Cortex of kidney (tissue), 1 donor: ENCODE data around the gene PLEKHF1.
"Not testable (repeated sequence)": the region's sequence is repeated elsewhere in the genome, so short reads cannot be mapped to it uniquely, and the experiment has no call there.

Experiments used
- DNase-seq: peaks from one replicate; lab custom pipeline; 2025; lab: John Stamatoyannopoulos, UW

Gene PLEKHF1

DNA sequence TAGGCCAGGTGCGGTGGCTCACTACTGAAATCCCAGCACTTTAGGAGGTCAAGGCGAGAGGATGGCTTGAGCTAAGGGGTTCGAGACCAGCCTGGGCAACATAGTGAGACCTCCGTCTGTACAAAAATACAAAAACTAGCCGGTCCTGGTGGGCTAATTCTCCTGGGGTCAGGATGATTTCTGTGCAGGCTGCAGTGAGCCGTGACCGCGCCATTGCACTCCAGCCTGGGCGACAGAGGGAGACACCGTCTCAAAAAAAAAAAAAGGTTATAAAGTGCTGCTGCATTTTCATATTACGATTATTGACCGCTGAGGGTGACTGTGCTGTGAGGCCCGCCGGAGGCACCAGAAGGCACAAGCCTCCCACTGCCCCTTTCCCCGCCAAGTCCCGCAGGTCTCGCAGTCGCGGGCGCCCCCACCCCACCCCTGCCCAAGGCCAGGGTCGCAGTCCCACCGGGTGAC is 477 bp upstream of the PLEKHF1 start:
- DNase-seq, result no peak

DNA sequence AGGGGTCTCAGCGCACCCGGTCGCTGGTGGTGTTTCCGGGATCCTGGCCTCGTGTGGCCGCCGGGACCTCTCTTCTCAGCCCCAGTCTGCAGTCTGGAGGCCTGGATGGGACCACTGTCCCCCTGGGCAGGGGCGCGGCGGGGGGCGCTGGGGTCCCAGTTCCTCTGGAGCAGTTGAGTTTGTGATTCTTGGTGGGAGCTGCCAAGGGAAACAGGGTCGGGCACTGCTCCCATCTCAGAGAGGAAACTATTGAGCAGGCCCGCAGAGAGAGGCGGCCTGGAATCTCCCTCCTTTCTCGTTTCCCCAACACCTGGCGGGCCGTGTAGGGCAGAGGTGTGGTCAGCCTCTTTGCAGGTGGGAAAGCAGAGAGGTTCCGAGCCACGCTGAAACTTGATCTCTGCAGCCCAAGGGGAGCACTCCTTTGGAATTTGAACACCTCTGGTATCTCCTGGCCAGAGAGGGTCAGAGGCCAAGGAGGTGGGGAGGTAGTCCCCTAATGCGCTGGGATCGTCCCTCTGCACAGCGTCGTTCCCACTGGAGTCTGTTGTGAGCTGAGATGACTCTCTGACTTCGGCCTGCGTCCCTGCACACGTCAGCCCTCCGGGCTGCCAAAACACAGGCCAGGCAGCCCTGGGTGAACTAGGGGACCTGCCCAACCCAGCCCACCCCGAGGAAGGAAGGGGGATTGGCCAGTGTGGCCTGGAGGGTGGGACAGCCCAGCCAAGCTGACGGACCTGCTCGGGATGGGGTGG is 741 bp downstream of the PLEKHF1 start:
- DNase-seq, result no peak

DNA sequence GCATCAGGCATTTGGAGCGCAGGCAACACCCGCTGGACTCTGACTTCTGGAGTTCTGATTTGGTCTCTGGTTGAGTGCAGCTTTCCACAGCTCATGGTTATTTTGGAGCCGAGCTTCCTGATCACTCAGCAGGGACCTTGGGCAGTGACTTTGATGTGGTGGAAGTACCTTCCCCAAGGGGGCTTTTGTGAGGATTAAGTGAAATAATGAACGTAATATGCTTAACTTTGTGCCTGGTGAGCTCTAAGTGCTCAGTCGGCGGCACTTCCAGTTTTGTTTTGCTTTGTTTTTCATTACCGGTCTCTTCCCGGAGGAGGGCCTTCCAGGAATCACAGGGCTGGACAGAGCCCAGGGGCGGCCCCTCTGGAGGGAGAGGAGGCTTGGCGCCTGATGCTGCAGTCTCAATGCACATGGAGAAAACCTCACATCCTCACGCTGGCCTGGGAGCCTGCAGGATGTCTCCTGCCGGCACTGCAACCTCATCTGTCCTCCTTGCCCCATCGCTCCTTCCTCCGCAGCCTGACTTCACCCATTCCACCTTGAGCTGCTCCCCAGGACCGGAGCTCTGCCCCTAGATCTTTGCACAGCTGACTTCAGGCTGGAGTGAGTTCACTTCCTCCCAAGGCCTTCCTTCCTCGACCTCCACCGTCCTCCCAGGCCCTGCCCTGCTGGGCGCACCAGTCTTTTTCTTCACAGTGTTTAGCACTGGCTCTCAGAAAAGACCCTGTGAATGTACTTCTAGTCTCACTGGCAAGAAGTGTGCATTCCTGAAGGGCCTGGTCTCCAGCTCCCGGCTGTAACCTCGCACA is 1.5 kb downstream of the PLEKHF1 start:
- DNase-seq, result no peak

DNA sequence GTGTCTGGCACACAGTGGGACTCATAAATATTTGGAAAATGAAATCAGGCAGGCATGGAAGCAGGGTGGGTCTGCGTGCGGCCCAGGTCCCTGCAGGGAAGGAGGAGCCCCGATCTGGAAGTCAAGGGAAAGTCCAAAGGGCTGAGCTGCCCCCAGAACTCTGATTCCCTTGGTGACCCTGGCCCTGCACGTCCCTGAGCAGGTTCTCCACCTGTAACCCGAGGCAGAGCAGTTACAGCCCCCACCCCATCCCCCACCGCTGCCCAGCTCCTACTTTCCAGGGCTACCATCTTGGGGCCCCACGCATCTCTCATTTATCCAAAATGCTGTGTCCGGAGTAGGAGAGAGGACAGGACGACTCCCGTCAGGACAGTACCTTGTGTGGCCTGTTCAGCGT is 2.1 kb downstream of the PLEKHF1 start:
- no peak for DNase-seq

DNA sequence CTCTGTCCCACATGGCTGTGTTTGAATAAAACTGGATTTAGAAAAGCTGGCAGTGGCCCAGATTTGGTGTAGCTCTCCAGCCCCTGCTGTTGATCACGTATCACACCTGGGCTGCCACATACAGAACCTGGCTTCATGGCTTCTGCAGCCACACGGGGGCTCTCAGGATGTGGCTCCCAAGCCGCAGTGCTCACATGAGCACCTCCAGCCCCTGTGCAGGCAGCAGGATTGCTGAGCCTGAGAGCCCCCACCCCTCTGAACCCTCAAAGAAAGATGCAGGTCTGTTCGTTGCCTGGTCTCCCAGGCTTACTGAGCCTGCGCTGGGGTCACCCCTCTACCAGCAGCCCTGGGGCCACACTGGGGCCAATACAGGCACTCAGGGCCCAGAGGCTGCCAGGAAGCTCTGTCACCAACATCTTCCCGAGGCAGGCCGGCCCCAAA is 2.7 kb downstream of the PLEKHF1 start:
- DNase-seq, result no peak

DNA sequence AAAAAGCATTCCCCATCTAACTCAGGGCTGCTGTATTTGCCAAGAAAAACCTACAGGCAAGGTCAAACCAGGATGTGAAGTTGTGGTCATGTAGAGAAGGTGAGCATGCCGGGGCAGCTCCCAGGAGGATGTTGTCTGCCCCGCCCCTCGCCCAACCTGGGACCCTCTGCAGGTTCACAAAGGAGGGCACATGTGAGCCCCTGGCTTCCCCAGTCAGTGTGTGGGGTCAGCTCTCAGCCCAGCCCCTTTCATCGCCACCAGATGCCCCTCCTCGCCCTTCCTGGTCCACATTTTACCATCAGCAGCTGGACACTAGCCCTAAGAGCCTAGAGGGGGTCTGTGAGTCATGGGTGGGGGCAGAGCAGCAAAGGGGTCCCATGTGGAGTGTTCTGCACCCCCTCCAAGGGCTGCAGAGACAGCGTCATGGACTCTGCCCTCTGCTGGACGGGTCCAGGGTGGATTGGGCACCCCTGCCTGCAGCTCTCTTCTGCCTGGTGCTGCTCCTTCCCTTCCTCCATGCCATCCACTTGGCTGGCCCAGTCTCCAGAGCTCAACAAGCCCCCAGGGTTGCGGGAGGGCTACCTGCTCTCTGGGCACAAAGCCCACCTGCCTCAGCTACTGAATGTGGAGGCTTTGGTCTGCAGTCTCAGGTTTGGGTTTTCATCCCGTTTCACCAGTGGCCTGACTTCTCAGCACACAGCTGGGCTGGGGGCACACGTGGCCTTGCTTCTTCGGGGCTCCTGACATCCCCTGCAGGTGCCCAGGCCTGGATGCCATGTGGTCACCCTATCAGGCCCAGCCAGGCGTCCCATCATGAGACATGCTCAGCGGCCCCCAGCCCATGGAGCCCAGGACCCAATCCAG is 3.7 kb downstream of the PLEKHF1 start:
- no peak for DNase-seq

DNA sequence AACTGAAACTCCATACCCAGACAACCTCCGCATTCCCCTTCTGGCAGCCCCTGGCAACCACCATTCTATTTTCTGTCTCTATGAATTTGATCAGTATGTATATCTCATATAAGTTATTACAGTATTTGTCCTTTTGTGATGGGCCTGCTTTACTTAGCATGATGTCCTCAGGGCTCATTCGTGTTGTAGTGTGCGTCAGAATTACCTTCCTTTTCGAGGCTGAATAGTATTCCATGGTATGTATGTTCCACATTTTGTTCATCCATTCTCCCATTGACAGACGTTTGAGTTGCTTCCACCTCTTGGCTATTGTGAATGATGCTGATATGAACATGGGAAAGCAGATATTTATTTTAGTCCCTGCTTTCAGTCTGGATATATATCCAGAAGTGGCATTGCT is 5.0 kb downstream of the PLEKHF1 start:
- no peak for DNase-seq

DNA sequence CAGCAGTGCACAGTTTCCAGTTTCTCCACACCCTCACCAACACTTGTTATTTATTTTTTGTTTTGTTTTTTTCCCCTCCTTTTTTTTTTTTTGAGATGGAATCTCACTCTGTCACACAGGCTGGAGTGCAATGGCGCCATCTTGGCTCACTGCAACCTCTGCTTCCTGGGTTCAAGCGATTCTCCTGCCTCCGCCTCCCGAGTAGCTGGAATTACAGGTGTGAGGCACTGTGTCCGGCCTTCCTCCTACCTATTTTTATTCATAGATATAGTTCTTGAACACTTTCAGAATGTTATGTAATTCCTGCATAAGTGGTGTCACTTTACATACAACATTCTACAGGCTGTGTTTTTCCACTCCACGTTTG is 5.7 kb downstream of the PLEKHF1 start:
- not testable (repeated sequence) for DNase-seq

DNA sequence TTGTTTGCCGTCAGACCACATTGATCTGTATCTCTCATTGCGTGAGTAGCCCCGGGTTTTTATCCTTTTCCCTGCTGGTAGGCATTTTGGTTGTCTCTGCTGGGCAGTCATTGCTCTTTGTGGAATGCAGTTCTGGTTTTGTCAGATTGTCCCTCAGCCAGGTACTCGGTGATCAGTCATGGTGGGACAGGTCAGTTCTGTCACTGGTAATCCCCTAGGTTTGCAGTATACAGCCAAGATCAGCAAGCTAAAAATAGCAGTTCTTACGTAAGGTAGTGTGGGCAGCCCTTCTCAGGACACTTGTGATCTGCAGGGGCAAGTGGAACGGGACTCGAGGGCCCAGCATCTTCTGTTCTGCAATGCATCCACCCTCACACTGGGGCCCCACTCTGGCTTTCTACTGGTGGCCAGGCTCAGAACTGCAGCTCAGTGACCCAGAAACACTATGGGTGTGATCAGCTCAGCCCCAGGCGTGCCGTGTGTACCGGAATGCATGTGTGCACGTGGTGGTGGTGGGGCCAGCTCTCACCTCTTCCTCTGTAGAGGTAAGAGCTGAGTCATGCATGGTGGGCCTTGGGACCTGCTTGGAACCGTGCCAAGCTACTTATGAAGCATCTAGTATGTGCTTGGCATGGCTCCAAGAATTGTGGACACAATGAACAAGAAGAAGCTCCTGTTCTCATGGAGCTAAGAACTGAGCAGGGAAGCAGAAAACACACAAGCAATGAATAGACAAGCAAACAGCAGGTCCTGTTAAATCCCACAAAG is 6.3 kb downstream of the PLEKHF1 start:
- DNase-seq, result no peak

DNA sequence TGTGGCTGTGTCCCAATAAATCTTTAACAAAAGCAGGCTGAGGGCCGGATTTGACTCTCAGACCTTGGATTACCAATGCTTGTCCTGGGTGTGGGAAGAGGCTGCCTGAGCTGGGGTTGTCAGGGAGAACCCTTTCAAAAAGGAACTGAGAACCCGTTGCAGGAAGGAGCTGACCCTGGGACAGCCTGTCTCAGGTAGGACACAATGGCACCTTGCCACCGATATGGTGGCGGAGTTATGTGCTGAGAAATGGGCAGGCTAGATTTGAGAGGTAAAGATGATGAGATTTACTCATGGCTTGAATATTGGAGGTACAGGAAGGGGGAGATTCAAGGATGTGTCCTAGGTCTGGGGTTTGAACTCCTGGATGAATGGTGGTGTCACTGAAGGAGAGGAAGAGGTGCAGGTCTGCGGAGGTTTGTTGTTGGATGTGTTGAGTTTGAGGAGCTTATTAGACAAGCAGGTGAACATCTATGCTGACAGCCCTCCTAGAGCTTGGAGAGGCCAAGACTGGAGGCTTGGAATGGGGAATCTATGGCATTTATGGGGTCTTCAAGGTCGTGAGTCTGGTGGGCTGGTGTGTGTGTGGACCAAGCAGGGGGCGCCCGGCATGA is 7.2 kb downstream of the PLEKHF1 start:
- DNase-seq, result no peak

DNA sequence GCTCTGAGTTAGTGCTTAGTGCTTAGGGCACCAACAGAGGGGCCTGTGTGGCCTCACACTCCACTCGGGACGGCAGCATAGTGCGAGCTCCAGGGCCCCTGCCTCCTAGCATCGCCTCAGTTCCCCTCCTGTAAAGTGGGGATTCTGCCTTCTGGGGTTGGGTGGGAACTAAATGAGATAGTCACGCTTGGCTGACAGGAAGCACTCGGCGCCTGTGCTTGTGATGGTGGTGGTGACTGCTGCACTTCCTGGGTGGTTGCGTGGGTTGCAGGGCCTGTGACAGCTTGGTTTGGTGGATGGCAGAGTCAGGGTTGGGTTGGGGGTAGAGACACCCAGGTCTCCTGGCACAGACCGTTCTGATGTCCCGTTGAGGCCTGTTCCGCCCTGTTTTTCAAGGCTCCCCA is 7.7 kb downstream of the PLEKHF1 start:
- DNase-seq, result no peak

DNA sequence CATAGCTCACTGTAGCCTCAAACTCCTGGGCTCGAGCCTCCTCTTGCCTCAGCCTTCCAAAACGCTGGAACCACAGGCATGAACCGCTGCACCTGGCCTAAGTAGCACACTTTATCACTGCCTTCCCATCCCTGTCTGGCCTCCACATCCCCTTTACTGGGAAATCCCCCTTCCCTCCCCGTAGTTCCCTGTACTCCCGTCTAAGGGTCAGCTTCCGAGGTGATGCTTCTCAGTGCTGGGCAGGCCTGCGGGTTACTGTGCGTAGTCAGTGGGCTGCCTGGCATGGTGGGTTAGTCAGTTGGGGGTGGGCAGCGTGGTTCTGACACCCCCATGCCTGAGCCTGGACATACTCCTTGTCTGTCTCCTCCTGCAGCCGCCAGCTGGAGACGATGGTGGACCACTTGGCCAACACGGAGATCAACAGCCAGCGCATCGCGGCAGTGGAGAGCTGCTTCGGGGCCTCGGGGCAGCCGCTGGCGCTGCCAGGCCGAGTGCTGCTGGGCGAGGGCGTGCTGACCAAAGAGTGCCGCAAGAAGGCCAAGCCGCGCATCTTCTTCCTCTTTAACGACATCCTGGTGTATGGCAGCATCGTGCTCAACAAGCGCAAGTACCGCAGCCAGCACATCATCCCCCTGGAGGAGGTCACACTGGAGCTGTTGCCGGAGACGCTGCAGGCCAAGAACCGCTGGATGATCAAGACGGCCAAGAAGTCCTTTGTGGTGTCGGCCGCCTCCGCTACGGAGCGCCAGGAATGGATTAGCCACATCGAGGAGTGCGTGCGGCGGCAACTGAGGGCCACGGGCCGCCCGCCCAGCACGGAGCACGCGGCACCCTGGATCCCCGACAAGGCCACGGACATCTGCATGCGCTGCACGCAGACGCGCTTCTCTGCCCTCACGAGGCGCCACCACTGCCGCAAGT is 8.4 kb downstream of the PLEKHF1 start:
- DNase-seq, result no peak

DNA sequence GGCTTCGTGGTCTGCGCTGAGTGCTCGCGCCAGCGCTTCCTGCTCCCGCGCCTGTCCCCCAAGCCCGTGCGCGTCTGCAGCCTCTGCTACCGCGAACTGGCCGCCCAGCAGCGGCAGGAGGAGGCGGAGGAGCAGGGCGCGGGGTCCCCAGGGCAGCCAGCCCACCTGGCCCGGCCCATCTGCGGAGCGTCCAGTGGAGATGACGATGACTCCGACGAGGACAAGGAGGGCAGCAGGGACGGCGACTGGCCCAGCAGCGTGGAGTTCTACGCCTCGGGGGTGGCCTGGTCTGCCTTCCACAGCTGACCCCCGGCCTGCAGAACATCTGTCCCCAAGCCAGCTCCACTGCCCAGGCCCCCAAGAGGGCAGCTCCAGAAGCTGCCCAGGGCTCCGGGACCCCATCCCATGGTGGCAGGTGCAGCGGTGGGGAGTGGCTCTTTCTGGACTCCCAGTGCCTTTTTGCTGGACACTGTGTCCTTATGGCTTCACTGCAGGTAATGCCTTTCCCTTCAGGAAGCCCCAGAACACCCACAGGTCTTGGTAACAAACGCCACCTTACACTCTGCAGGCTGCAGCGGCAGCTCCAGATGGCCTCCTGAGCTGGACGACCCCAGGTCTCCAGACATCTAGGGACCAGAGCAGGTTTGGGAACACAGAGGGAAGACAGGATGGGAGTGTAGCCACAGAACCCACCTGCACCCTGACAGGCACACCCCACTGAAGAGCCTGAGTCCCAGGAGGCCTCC is 9.3 kb downstream of the PLEKHF1 start:
- DNase-seq, result no peak

DNA sequence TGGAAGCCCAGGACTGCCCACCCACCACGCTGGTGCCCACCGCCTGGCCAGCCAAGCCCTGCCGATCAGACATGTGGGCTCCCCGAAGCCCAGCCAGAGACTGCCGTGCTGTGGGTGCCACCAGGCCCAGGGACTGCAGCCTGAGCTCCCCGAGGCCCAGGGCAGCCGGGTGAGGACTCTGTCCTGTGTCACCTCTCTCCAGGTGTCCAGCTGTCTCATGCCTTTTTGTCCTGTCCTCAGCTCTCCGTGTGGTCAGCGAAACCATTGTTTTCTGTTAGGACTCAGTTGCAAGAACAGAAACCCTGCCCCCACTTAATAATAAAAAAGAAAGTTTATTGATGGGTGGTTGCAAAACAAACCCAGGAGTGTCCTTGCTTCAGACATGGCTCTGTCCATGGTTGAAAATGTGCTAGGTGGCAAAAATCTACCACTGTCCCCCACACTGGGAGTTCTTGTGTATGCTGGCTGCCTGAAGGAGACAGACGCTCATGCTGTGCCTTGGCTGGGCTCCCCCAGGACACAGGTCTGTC is 9.9 kb downstream of the PLEKHF1 start:
- no peak for DNase-seq

DNA sequence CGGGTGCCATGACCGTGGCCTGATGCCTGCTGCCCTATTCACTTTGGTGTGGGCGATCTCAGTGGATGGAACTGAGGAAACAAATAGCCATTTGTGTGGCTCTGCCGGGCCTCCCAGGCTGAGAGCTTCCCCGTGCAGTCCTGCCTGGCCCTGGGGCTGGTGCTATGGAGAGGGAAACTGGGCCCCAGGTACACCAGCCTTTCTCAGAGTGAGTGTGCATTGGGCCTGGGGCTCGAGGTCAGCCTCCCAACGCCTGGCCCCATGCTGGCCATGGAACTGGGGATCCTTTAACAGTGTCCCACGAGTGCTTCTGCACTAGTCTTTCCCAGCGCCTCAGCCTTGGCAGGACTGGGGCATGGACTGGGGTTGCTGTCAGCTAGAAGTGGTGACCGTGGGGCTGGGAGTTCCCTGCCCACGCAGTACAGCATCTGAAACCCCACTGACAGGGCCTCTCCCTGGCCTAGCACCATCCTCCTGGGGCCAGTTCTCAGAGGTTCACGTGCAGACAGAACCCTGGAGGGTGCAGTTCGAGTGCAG is 10.5 kb downstream of the PLEKHF1 start:
- no peak for DNase-seq

DNA sequence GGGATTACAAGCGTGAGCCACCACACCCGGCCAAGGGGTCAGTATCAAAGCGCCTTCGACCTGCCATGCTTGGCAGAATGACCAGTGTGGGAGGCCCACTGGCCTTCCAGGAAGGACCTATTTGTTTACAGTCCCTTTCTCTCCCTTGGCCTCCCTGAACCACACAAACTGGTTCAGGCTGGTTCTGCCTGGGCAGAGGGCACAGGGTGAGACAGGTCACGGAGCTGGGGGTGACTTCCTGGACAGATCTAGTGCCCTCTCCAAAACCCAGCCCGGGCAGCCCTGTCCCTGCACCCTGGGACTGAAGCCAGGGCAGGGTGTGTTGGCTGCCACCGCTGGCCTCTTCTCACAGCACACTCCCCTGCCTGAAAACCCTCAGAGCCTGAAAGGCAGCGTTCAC is 11.3 kb downstream of the PLEKHF1 start:
- no peak for DNase-seq

DNA sequence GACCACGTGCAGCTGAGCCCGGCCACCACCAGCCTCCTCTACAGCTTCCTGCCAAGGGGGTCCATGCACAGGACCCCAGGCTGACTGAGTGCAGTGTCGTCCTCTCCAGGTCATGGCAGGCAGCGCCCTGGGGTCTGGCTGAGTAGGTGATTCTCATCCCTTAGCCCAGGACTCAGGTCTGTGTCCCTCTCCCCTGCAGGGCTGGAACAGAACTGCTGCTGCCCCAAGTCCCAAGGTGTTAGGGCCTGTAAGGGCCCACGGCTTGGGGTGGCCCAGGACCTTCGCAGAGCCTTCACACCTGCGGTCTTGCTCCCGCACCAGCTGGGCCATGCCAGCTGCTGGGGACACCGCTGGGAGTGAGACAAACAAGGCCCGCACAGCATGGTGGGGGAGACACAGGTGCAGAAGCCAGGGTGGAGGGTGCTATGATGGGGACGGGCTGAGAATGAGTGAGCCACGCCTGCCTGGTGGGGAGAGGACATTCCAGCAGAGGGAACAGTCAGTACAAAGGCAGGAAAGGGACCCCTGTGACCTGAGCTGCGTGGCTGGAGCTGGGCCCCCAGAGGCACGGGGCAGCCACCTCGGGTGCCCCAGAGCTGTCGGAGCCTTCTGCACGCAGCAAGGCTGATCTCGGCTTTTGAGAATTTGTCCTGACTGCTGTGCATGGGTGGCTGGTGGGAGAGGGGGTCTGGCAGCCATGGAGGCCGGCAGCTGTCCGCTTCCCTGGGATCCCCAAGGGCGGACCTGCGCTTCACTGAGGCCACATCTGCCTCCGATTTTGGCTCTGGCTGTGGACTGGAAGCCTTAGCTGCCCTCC is 11.9 kb downstream of the PLEKHF1 start:
- no peak for DNase-seq
